TTC549 (cell line): ENCODE measurements around the gene SETD5.

ENCODE experiments used
- FAIRE-seq: peaks from 2 replicates; lab custom pipeline; 2012; peaks lifted over from hg19 to GRCh38; lab: Jason Lieb, UNC

SETD5 gene

GRCh38 chr3:9514956-9515355 lies 117.5 kb downstream of the SETD5 start:
- no peak for FAIRE-seq

DNA sequence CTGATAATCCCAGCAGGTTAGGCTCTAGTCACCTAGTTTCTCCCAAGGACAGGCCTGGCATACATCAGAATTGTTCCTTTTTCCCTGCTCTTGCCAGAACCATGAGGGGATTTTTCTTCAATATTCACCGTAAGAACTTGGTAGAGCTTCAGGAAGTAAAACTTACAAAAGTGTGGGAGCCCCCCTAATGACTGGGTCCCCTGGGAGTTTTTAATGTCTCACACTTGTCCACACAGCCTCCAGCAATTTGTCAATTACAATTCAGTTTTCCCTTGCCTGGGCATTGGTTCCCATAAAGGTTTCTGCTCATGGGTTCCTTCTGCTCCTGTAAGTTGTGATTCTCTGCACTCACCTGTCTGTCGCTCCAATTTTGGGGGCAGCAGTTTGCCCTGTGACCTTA lies 127.7 kb downstream of the SETD5 start:
- FAIRE-seq, result no peak
